Embryonic facial prominence (tissue), 1 donor: ENCODE results near the gene DCLK2.

Source experiments
- DNase-seq: peaks from one replicate; pipeline ENCODE4 v3.0.0-alpha.2; 2016; ENCODE audit errors: extremely low spot score

Gene DCLK2

DNA sequence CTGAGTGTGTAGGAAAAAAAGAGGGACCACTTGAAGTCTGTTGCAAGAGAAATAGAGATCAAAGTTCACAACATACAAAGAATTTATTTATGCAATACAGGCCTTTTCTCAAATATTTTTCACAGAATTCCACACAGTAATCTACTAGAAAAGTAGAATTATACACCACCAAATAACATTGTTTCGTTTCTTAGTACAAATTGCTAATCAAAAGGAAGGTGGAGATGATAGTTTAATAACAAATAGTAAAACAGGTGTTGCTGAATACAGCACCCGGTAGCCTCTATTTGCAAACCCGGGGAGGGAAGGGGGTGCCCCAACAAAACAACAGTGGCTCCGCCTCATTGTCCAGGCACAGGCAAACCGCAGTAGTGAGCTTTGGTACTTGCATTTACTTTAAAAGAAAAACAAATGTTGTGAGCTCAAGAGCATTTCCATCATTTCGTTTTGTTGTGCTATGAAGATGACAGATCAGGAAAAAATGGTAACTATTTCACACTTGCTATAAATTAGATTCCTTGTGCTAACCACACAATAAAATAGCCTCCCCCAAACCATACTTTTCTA is 186.4 kb downstream of the DCLK2 start:
- DNase-seq = no peak

DNA sequence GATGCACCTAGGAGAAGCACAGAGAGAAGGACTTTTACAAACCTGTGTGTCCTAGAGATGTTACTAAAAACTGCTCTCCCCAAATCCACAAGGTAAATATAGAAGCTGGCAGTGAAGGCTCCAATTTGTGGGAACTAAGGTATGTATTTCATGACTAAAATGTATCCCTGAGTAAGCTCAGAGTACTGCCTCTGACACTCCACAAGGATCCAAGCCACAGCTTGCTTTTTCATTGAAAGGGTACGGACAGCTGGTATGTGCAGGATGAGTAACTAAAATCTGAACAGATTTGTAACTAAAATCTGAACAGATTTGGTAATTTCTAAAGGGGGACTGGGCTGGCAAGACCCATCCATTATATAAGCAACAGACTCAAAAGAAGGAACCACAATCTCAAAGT is 187.6 kb downstream of the DCLK2 start:
- DNase-seq = no peak

DNA sequence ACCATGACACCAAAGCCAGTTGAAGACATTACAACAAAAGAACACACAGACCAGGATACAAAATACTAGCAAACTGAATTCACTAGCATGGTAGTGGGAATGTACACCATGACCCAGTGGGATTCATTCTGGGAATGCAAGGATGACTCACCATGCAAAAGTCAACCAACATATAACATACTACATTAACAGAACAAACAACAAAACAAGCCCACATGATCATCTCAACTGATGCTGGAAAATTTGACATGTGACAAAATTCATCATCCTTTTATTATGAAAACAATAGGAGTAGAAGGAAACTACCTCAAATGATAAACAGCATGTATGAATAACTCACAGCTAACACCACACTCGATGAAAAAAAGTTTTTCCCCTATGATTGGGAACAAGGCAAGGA is 190.2 kb downstream of the DCLK2 start:
- DNase-seq = no peak

GRCh38 chr4:150278206-150278605 is 200.0 kb downstream of the DCLK2 start:
- no peak for DNase-seq

DNA sequence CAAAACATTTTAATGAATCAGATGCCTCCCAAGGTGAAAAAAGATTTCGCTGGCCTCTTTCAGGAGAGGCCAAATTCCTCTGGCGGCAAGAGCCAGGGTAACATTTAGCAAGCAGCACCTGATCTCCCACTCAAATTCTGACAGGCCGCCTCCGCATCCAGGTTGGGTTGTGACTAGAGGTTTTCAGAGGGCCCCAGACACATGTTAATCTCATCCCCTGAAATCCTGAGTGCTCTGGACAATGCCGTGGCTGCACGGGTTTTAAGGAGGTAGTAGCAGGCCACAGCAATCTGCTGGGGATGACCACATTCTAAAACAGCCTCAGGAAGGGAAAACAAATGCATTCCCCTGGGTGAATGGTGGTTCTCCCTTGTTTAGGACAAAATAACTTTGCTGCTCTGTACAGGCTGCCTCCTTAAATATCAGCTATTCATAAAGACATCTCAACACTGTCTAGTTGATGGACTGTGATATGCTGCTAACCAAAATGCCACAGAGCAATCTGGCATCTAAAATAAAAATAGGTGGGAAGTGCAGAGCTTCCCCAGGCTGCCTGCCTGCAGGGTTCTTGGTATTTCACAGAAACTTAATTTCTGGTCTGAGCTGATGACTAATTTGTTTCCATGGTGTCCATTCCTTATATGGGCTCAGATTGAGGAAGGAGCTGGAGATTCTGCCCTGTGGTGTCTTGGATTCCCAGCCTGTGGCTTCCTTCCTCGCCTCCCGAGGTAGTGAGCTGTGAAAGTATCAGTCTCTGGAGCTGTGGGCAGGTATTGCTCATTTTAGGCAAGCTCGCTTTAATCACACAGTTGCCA is 202.0 kb downstream of the DCLK2 start:
- no peak for DNase-seq

DNA sequence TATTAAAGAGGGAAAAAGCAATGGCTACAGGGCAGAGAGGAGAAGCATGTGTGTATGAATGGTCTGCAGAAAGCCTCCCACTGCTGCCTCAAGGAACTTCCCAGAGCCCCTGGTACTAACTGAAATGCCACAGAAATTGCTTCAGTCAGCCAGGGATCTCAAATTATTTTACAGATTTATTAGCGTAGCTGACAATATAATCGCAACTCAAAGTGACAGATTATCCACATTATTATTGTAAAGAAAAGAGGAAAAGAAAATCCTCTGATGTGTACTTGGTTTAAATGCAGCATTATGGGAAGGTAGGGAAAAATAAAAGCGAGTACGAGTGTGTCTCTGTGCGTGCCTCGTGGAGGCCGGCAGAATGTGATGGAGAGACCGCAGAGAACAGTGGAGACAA is 202.7 kb downstream of the DCLK2 start:
- DNase-seq = no peak

GRCh38 chr4:150283689-150284088 is 205.4 kb downstream of the DCLK2 start:
- DNase-seq = no peak

GRCh38 chr4:150286656-150287055 is 208.4 kb downstream of the DCLK2 start:
- no peak for DNase-seq

GRCh38 chr4:150289198-150289597 is 211.0 kb downstream of the DCLK2 start:
- DNase-seq = no peak

DNA sequence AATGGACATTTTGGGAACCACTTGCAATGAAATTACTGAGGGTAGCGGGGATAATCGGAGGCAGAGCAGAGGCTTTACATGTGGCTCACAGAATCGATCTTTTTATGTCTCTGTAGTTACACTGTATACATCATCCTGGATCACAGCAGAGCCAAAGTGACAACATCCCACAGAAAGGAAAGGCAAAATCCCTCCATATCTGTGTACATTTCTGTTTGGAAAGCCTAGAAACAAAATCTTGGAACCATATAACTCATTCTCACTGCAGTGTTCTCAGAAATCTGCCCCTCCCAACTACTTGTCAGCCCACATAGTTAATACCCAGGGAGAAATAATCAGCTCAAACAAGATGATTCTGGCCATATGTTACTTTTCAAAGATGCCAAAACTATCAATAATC is 211.6 kb downstream of the DCLK2 start:
- no peak for DNase-seq

GRCh38 chr4:150297861-150298474 is 219.7 kb downstream of the DCLK2 start:
- peak; percentile 69 for DNase-seq

DNA sequence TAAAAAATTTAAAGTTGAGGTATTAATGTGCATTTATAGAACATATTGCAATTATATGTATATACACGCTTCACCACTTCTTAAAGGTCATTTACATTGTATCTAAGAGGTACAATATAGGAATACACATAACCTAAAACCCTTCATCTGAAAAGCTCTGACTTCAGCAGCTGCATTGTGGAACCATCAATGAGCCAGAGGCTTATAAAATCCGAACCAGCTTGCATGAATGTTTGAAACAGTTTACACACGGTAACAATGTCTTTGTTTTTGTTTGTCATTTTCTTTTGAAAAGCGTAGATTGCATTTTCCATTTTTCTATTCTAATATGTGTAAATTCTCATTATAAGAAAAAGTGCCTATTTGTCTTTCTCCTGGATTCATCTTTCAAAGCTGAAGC is 221.6 kb downstream of the DCLK2 start:
- no peak for DNase-seq

DNA sequence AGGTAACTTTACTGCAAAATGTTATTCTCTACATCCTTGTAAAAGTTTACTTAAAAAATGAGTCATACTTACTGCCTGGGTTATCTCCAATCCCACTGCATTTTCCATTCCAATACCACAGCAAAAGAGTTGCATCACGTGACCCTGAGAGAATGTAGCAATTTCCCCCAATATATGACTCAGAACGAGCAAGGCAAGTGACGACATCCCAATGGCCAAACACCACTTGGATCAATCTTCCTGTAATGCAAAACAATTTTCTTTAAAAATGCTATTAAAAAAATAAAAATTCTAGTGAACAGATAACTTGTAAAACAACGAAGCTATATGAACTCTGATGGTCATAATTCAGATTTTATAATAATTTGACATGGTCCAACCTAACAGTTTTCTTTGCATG is 224.3 kb downstream of the DCLK2 start:
- no peak for DNase-seq

DNA sequence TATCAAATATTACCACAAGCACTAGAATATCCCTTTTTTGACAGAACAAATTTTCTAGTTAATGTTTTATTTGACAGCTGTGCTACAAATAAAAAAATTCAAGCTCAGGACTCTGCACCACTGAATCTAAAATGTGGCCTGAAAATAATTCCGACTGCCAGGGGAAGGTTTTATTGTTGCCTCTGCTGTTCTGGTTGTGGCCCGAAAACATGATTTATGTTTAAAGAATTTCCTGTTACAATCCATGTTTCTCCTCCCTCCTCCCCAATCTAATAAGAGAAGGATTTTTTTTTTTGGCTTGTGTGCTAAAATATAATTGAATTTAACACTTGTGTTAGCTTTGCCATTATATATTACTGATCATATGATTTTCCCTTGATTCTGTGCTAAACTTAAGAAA is 227.8 kb downstream of the DCLK2 start:
- DNase-seq = no peak

GRCh38 chr4:150306719-150307118 is 228.5 kb downstream of the DCLK2 start:
- DNase-seq = no peak
